ENCODE results near the gene GASK1B. TPM values are rescaled to one million over a fixed set of nuclear protein-coding genes. Genes with fewer than 3 reads are reported as not detected.
A peak's percentile ranks its signal among the peaks of the same experiment; 100 is the strongest.

GASK1B gene
- total RNA-seq, 1 donor from 2014 or later: 29.1 TPM

DNA sequence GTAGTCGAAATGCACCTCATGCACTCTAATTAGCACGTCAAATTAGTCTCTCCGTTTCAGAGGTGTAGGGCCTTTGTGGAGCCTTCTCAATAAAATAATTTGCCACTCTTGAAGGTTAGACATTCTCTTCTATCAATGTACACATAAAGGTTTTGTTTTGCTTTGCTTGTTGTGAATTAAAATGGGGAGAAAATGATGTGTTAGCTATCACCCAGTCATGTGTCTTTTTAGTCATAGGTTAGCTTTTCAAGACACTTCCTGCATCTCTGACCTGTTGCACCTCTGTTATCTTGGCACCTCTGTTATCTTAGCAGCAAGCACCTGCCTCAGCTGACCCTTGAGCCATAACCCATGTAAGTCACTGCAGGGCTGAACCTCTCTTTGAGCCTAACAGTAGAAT lies 38.4 kb upstream of the GASK1B start:
- DNase-seq (ENCODE audit: low spot score in 2 of 2, unreplicated experiment in 2 of 2): no peak
- H3K4me3 Mint-ChIP-seq: peak overlapping the region; percentile 83
- H3K4me1 Mint-ChIP-seq: peaks cover 13% of the 10 kb centered on the region
- no peaks in the 10 kb centered on the region for H3K27me3 Mint-ChIP-seq (ENCODE audit: low read depth)
- TF ChIP-seq, protein P1, sequence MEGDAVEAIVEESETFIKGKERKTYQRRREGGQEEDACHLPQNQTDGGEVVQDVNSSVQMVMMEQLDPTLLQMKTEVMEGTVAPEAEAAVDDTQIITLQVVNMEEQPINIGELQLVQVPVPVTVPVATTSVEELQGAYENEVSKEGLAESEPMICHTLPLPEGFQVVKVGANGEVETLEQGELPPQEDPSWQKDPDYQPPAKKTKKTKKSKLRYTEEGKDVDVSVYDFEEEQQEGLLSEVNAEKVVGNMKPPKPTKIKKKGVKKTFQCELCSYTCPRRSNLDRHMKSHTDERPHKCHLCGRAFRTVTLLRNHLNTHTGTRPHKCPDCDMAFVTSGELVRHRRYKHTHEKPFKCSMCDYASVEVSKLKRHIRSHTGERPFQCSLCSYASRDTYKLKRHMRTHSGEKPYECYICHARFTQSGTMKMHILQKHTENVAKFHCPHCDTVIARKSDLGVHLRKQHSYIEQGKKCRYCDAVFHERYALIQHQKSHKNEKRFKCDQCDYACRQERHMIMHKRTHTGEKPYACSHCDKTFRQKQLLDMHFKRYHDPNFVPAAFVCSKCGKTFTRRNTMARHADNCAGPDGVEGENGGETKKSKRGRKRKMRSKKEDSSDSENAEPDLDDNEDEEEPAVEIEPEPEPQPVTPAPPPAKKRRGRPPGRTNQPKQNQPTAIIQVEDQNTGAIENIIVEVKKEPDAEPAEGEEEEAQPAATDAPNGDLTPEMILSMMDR (IDR thresholded peaks at IDR 0.05; ENCODE audit: unreplicated experiment): no peak
- peaks cover 7% of the 10 kb centered on the region for H3K9me3 Mint-ChIP-seq
- no peak overlapping the region for H3K27ac Mint-ChIP-seq
- no peaks in the 10 kb centered on the region for H3K36me3 Mint-ChIP-seq

DNA sequence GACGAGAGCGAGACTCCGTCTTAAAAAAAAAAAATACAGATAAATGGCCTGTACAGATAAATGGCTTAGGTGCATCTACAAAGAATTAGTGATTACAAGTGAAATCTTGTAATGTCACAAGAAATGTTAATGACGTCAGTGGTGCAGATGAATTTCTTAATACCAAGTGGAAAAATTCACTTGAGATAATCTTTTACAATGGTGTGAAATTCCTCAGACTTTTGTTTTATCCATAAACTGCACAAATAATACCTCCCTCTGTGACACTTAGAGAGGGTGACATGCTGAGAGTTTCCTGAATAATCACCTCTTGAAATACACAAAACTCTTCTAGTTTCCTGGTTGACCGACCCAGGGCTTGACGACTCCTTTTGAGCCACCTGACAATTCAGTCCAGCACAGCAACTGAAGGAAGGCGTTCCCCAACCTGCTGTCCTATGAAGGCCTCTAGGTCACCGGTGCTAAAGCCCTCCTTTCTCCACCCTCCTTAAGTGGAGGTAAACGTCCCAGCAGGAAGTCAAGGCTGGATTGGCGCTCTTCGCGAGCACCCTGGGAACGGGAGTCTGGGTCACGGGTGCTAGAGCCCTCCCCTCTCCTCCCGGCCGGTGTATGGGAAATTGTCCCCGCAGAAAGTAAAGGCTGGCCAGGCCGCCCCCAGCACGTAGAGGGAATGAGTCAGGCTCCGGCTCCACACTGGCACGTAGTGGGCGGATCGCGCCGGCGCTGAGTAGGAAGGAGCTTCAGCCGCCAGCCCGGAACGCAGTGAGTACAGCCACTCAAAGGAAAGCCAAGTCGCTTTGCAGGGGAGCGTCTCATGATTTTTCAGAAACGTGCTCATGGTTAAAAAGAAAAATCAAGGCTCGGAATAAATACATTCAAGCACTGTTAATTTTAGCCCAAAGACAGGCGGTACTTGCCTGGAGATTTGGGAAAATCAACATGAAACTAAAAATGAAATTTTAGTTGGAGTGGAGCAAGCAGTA lies 37.3 kb upstream of the GASK1B start, which contains the start of gene TMEM144:
TSS of gene TMEM144 (plus strand) at position 662 of the 983 bp plus-strand sequence. CDS start 2,182 bp downstream, outside the sequence.
- Mint-ChIP-seq H3K27ac (peak within 1 kb of the TSS; percentile 97), H3K36me3 (no peaks in the 10 kb centered on the region), H3K27me3 (ENCODE audit: low read depth) (no peaks in the 10 kb centered on the region), H3K9me3 (peaks cover 13% of the 10 kb centered on the region), H3K4me1 (peaks cover 13% of the 10 kb centered on the region), H3K4me3 (peak within 1 kb of the TSS; percentile 83)
- peak; percentile 62 to 80 for DNase-seq (ENCODE audit: low spot score in 2 of 2, unreplicated experiment in 2 of 2)
- TF ChIP-seq, protein P1 (IDR thresholded peaks at IDR 0.05; ENCODE audit: unreplicated experiment): no peak

DNA sequence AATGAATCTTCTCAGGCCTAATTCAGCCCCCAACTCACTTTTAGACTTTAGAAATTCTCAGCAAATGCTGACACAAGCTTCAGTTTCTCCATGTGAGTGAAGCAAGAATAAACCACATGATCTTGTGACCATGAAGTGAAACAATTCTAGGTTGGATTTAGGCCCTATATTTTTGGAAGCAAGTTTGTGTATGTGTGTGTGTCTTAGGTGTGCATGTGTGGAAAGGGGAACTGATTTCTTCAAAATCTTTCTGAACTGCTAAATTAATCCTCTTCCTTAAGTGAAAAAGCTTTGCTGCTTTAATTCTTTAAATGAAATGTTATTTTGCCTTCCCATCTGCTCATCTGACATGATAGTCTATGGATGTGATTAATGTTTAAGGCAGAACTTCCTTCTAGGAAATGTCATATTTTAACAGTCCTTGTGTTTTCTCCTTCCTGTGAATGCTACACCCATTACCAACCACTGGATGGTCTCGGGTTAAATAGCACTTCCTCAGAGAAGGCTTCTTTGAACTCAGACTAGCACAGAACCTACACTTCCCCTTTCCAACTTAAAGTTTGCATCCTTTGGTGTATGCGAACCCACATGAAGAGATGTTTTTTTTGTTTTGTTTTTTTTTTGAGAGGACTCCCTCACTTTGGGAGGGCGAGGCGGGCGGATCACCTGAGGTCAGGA lies 36.3 kb upstream of the GASK1B start:
- H3K4me3 Mint-ChIP-seq: no peak overlapping the region
- H3K4me1 Mint-ChIP-seq: peaks cover 13% of the 10 kb centered on the region
- no peak for DNase-seq (ENCODE audit: low spot score in 2 of 2, unreplicated experiment in 2 of 2)
- H3K9me3 Mint-ChIP-seq: peaks cover 13% of the 10 kb centered on the region
- TF ChIP-seq, protein P1 (IDR thresholded peaks at IDR 0.05; ENCODE audit: unreplicated experiment): no peak
- H3K36me3 Mint-ChIP-seq: no peaks in the 10 kb centered on the region
- no peaks in the 10 kb centered on the region for H3K27me3 Mint-ChIP-seq (ENCODE audit: low read depth)
- H3K27ac Mint-ChIP-seq: peak overlapping the region; percentile 68

DNA sequence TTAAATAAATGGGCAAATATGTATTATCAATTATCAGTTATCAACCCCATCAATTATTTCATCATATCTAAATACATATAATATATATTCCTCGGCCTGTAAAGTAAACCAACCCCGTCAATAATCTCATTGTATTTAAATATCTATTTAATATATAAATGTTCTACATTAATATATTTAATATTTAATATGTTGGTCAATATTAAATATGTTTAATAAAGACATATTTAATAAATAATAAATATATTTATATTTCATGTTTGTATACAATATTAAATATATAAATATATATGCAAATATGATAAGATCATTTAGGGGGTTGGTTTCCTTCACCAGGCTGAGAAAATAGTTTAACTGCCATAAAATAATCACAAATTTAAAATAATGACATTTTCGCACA lies 31.1 kb upstream of the GASK1B start:
- H3K4me1 Mint-ChIP-seq: no peaks in the 10 kb centered on the region
- peaks cover 13% of the 10 kb centered on the region for H3K9me3 Mint-ChIP-seq
- TF ChIP-seq, protein P1 (IDR thresholded peaks at IDR 0.05; ENCODE audit: unreplicated experiment): no peak
- no peaks in the 10 kb centered on the region for H3K27me3 Mint-ChIP-seq (ENCODE audit: low read depth)
- no peak overlapping the region for H3K4me3 Mint-ChIP-seq
- no peaks in the 10 kb centered on the region for H3K36me3 Mint-ChIP-seq
- no peak for DNase-seq (ENCODE audit: low spot score in 2 of 2, unreplicated experiment in 2 of 2)
- H3K27ac Mint-ChIP-seq: no peak overlapping the region

DNA sequence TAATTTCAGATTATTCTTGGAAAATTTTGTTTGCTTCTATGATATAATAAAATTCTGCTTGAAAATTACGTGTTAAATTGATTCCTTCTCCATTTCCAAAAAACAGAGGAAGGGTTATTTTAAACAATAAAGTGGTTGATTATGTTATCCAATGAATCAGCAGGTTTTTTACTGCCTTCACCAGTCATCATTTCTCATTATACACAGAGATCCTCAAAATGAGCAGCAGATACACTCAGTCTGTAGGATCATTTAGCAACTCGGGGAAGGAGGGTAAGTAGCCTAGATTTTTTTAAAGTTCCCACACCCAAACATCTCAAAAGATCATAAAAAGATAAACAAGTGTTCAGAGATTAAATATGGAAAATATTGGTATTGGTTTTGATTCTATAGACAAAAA lies 30.6 kb upstream of the GASK1B start:
- no peaks in the 10 kb centered on the region for H3K36me3 Mint-ChIP-seq
- TF ChIP-seq, protein P1 (IDR thresholded peaks at IDR 0.05; ENCODE audit: unreplicated experiment): no peak
- H3K4me1 Mint-ChIP-seq: no peaks in the 10 kb centered on the region

More for the DNA sequence above, 30.6 kb upstream of the GASK1B start:
- Mint-ChIP-seq H3K9me3 (peaks cover 13% of the 10 kb centered on the region), H3K27ac (no peak overlapping the region), H3K27me3 (ENCODE audit: low read depth) (no peaks in the 10 kb centered on the region), H3K4me3 (no peak overlapping the region)
- DNase-seq (ENCODE audit: low spot score in 2 of 2, unreplicated experiment in 2 of 2): no peak
